ENCODE measurements around the gene EFCAB5.
"Not testable (repeated sequence)": the region's sequence is repeated elsewhere in the genome, so short reads cannot be mapped to it uniquely, and the experiment has no call there.

The EFCAB5 gene

GRCh38 chr17:29936724-29937123 is 4.7 kb upstream of the EFCAB5 start:
- no peak for DNase-seq

GRCh38 chr17:29945281-29945680 is 3.8 kb downstream of the EFCAB5 start:
- DNase-seq = no peak

GRCh38 chr17:29948448-29949215 is 7.2 kb downstream of the EFCAB5 start:
- DNase-seq = no peak

GRCh38 chr17:29949696-29950095 is 8.3 kb downstream of the EFCAB5 start:
- DNase-seq = no peak

GRCh38 chr17:29954405-29954804 is 13.0 kb downstream of the EFCAB5 start:
- DNase-seq = no peak

GRCh38 chr17:29956225-29956624 is 14.8 kb downstream of the EFCAB5 start:
- DNase-seq = no peak

GRCh38 chr17:29957488-29957887 is 16.1 kb downstream of the EFCAB5 start:
- DNase-seq = not testable (repeated sequence)

GRCh38 chr17:29958947-29959657 is 17.7 kb downstream of the EFCAB5 start:
- peak; percentile 41 for DNase-seq

- no peak for DNase-seq
Measured at GRCh38 chr17:29959658-29960337, 18.4 kb downstream of the EFCAB5 start.

GRCh38 chr17:29962656-29963055 is 21.2 kb downstream of the EFCAB5 start:
- DNase-seq = no peak

GRCh38 chr17:29968271-29968670 is 26.8 kb downstream of the EFCAB5 start:
- DNase-seq = no peak

GRCh38 chr17:29972277-29972676 is 30.8 kb downstream of the EFCAB5 start:
- no peak for DNase-seq

GRCh38 chr17:29973005-29973404 is 31.6 kb downstream of the EFCAB5 start:
- DNase-seq = no peak

GRCh38 chr17:29977836-29978235 is 36.4 kb downstream of the EFCAB5 start:
- no peak for DNase-seq

- no peak for DNase-seq
Measured at GRCh38 chr17:29980261-29980660, 38.8 kb downstream of the EFCAB5 start.

GRCh38 chr17:29982991-29983653 is 41.7 kb downstream of the EFCAB5 start:
- no peak for DNase-seq

- no peak for DNase-seq
Measured at GRCh38 chr17:29996458-29996857, 55.0 kb downstream of the EFCAB5 start.

GRCh38 chr17:30000001-30000754 is 58.7 kb downstream of the EFCAB5 start:
- DNase-seq = no peak

GRCh38 chr17:30000755-30001257 is 59.4 kb downstream of the EFCAB5 start:
- DNase-seq = no peak

- no peak for DNase-seq
Measured at GRCh38 chr17:30002088-30002487, 60.7 kb downstream of the EFCAB5 start.

- DNase-seq = no peak
Measured at GRCh38 chr17:30005709-30006320, 64.4 kb downstream of the EFCAB5 start.

GRCh38 chr17:30011934-30012333 is 70.5 kb downstream of the EFCAB5 start:
- DNase-seq = not testable (repeated sequence)

All from T1000 (cell line).